ENCODE results near the gene GNPTG.
A peak's percentile ranks its signal among the peaks of the same experiment; 100 is the strongest.

The GNPTG gene

GRCh38 chr16:1375298-1375640 lies 23.5 kb downstream of the GNPTG start:
- no peak for DNase-seq

GRCh38 chr16:1375741-1376410 lies 24.1 kb downstream of the GNPTG start:
- no peak for DNase-seq

GRCh38 chr16:1377406-1378010 lies 25.8 kb downstream of the GNPTG start:
- DNase-seq = no peak

- DNase-seq = no peak
Measured at GRCh38 chr16:1378087-1378803, 26.5 kb downstream of the GNPTG start.

GRCh38 chr16:1378804-1379303 lies 27.1 kb downstream of the GNPTG start:
- peak; percentile 45 for DNase-seq

DNA sequence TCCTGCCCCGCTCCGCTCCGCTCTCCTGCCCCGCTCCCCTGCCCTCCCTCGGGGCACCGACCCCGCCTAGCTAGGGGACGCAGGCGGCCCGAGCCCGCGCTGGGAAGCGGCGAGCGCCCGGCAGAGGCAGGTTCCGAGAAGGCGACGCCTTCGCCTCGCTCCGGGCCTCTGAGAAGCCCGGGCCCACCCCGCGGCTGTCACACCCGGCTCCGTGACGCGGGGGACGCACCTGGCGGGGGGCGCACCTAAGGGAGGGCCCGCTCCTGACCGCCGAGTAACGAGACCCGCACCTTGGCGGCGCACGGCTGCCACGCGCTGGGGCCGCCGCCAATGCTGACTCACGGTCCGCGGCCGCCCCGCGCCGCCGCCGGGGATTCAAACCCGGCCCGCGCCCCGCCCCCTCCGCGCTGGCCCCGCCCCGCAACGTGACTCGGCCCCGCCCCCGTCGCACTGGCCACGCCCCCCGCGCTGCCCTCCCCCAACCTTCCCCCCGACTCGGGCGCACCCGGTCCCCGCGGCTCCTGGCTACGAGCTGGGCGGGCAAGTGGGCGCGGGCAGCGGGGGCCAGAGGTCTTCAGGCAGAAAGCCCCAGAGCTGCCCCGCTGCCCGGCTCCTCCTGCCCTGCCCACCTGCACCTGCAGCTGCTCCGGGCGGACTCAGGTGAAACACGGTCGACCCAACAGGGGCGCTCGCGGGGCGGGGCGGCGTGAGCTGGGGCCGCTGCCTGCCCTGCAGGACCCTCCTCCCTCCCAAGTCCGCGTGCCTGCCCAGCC lies 27.8 kb downstream of the GNPTG start:
- peak; percentile 50 for DNase-seq

GRCh38 chr16:1380195-1380594 lies 28.5 kb downstream of the GNPTG start:
- no peak for DNase-seq

DNA sequence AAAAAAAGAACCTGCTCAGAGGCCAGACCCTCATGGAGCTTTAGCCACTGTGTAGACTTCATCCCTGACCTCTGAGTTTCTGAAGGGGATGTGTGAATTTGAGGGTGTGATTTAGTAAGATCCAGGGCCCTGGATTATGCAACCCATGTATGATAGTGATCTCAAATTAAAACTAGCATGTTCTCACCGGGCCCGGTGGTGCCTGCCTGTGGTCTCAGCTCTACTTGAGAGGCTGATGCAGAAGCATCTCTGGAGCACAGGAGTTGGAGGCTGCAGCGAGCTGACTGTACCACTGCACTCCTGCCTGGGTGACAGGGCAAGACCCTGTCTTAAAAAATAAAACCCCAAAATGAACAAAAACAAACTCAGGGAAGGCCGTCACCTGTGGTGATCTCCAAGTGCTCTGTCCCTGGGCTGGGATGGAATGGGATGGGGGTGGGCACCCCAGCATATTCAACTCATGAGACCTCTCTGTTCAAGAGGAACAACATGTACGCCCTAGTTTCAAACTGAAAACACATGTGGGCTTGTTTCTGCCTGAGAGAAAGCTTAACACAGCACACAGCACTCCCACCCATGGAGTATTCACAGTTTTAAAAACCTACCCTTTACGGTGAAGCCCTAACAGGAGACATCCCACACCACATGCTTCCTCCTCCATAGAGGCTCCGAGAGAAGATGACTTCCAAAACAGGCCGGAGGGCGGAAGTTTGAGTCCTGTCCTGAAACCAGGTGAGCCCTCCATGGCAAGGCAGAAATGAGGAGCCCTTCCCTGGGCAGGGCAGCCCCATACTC lies 30.1 kb downstream of the GNPTG start:
- DNase-seq = no peak

DNA sequence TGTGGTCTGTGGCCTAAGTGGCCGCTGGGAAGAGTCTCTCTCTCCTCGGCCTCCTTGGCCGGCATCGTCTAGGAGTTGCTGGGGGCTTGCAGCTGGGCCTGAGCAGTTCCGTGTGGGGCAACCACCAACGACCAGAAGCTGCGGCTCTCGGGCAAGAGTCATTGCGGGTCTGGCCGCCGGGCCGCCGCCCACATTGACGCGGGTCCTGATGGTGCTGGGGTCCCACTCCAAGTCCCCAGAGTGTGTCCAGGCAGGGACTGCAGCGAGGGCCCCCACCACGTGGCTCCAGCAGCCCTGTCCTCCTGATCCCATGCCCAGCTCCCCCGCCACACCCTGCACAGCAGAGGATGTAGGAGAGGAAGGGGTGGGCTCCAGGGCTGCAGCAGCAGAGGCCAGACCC lies 31.8 kb downstream of the GNPTG start:
- DNase-seq = no peak

DNA sequence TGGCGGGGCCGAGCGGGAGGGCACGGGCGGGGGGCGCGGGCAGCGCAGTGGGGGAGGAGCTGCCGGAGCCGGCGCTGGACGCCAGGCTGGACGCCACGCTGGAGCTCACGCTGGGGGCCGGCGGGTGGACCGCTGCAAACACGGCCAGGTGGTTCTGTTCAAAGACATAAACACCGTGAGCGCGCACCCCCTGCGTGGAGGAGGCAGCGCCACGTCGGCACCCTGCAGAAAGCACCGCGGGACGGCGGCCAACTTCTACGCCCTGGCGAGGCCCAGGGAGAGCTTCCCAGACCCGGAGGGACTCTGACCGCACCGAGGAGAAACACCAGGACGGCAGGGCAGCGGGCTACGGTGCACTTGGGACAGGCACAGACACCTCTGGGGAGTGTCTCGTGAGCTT lies 33.5 kb downstream of the GNPTG start:
- no peak for DNase-seq

GRCh38 chr16:1387331-1387730 lies 35.6 kb downstream of the GNPTG start:
- no peak for DNase-seq

- no peak for DNase-seq
Measured at GRCh38 chr16:1389762-1390161, 38.0 kb downstream of the GNPTG start.

- no peak for DNase-seq
Measured at GRCh38 chr16:1390239-1390779, 38.6 kb downstream of the GNPTG start.

- DNase-seq = no peak
Measured at GRCh38 chr16:1392826-1393225, 41.1 kb downstream of the GNPTG start.

GRCh38 chr16:1393613-1394176 lies 42.0 kb downstream of the GNPTG start:
- no peak for DNase-seq

DNA sequence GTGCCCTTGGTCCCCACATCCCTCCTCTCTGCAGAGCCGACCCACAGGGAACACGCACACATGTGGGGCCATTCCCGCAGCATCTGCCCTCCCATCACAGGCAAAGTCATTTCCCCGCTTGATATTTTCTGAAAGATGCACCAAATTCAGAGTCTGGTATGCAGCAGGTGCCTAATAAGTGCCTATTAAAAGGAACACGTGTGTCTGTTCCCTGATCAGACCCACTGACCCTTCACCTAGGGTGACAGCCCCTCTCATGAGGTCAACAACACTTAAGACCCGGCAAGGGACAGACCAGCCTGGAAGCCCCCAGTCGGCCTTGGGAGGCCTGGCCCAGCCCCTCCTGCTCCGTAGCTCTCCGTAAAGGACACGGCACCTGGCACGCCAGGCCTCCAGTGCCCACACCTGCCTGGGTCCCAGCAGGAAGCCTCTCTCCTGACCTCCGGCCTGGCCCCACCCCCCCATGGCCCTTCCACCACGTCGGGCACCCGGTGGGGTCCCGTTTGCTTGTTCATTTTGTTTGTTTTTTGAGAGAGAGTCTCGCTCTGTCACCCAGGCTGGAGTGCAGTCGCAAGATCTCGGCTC lies 42.7 kb downstream of the GNPTG start:
- no peak for DNase-seq

GRCh38 chr16:1395444-1396031 lies 43.8 kb downstream of the GNPTG start:
- DNase-seq = no peak

GRCh38 chr16:1397779-1398178 lies 46.0 kb downstream of the GNPTG start:
- DNase-seq = no peak

DNA sequence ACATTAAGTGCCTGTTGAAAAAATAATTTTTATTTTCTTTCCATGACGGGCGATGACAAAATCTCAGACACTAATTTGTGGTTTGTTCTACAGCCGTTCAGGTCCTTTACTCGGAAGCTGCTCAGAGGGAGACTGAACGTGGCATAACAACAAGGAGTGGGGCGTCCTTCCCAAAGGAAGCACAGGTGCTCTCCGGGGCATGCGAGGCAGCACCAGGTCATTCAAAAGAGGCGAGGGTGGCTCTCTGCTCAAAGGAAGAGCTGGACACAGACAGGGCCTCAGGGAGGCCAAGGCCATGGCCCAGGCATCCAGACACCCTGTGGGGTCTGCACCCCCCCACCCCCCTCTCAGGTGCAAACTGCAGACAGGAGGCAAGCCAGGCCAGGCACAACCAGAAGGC lies 46.6 kb downstream of the GNPTG start:
- DNase-seq = no peak

GRCh38 chr16:1398826-1399581 lies 47.3 kb downstream of the GNPTG start:
- DNase-seq = no peak

Data from activated gamma-delta T cell treated with Interleukin-2 at 50 U/mL for 16 hours (primary cell).